ENCODE results near the gene PADI4.

DNA sequence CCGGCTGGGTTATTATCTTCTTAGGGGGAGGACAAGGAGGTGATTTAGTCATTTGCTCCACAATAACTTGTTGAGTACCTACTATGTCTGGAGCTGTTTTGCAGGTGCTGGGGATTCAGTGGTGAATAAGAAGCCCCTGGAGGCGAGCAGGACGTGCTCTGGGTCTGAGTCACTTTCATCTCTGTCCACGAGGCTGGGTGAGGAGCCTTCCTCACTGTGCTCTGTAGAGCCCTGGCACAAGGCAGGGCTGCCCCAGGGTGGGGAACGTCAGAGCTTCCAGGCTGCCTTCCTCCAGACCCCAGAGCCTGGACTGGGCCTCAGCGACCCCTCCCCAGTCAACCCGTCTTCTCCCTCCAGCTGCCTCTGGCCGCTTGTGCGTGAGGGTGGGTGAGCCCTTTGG is 61.5 kb downstream of the PADI4 start:
- TF ChIP-seq POLR2AphosphoS5 (IDR thresholded peaks at IDR 0.05; ENCODE audit: low read depth, low read length) (no peak), POLR2A (IDR thresholded peaks at IDR 0.05; ENCODE audit: control extremely low read depth in 1 of 2, low read depth in 2 of 2, low read length in 2 of 2) (no peak), BCL11A (IDR thresholded peaks at IDR 0.05; ENCODE audit: low read depth in 2 of 2, low read length in 2 of 2) (no peak), TBP (IDR thresholded peaks at IDR 0.05; ENCODE audit: low read depth, low read length) (no peak), CREB1 (IDR thresholded peaks at IDR 0.05) (no peak), EP300 (IDR thresholded peaks at IDR 0.05; ENCODE audit: borderline replicate concordance in 1 of 2, low read depth in 2 of 2, low read length in 2 of 2) (no peak), EZH2 (IDR thresholded peaks at IDR 0.05; ENCODE audit: low read depth, low read length, severe bottlenecking) (no peak), PHF8 (conservative IDR thresholded peaks at IDR 0.05; ENCODE audit: low read depth, low read length) (no peak), CBX5 (IDR thresholded peaks at IDR 0.05; ENCODE audit: low read depth, low read length) (no peak), CBX8 (IDR thresholded peaks at IDR 0.05; ENCODE audit: borderline replicate concordance, low read depth, low read length) (no peak)
- TF ChIP-seq, protein P1, sequence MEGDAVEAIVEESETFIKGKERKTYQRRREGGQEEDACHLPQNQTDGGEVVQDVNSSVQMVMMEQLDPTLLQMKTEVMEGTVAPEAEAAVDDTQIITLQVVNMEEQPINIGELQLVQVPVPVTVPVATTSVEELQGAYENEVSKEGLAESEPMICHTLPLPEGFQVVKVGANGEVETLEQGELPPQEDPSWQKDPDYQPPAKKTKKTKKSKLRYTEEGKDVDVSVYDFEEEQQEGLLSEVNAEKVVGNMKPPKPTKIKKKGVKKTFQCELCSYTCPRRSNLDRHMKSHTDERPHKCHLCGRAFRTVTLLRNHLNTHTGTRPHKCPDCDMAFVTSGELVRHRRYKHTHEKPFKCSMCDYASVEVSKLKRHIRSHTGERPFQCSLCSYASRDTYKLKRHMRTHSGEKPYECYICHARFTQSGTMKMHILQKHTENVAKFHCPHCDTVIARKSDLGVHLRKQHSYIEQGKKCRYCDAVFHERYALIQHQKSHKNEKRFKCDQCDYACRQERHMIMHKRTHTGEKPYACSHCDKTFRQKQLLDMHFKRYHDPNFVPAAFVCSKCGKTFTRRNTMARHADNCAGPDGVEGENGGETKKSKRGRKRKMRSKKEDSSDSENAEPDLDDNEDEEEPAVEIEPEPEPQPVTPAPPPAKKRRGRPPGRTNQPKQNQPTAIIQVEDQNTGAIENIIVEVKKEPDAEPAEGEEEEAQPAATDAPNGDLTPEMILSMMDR (IDR thresholded peaks at IDR 0.05; ENCODE audit: control extremely low read depth in 1 of 3, insufficient read depth in 1 of 3, low read depth in 1 of 3, low read length in 3 of 3) = no peak
- TF ChIP-seq, protein P2, sequence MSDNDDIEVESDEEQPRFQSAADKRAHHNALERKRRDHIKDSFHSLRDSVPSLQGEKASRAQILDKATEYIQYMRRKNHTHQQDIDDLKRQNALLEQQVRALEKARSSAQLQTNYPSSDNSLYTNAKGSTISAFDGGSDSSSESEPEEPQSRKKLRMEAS (IDR thresholded peaks at IDR 0.05) = no peak

Measured in H1 (cell line).